CD14-positive monocyte (primary cell): ENCODE data around the gene HACD4. TPM values are rescaled to one million over a fixed set of nuclear protein-coding genes. Genes with fewer than 3 reads are reported as not detected.

ENCODE experiments used
- DNase-seq, 3 donors: peaks; one replicate each; pipeline ENCODE4 v3.0.0-alpha.2; 2011 to 2022
- H2AFZ ChIP-seq: 2 replicates; pipeline ENCODE4 v1.6.0; 2012; ENCODE audit warnings: mild to moderate bottlenecking, low read depth, low read length, inconsistent platforms; ENCODE audit not compliant: insufficient read depth, poor library complexity, severe bottlenecking
- H3K27ac ChIP-seq, 2 donors: 1 replicate in 1 of 2; 2 replicates in 1 of 2; pipeline ENCODE4 v1.5.1; 2012 to 2013; ENCODE audit warnings: low read length in 2 of 2, control low read depth in 1 of 2, inconsistent platforms in 1 of 2, low read depth in 1 of 2, mild to moderate bottlenecking in 1 of 2
- H3K27me3 ChIP-seq, 2 donors: one replicate each; pipeline versions ENCODE4 v1.6.0 to v1.6.1; 2011 to 2013; ENCODE audit warnings: low read length in 2 of 2; ENCODE audit not compliant: control insufficient read depth in 2 of 2, insufficient read depth in 2 of 2
- H3K36me3 ChIP-seq, 2 donors: replicated peaks in 1 of 2; 1 replicate in 1 of 2; 2 replicates in 1 of 2; pipeline versions ENCODE4 v1.5.1 to v1.6.1; 2012 to 2013; ENCODE audit warnings: low read length in 2 of 2, control low read depth in 1 of 2, inconsistent platforms in 1 of 2, mild to moderate bottlenecking in 1 of 2; ENCODE audit not compliant: insufficient read depth in 2 of 2, control insufficient read depth in 1 of 2
- H3K4me1 ChIP-seq, 2 donors: 1 replicate in 1 of 2; 2 replicates in 1 of 2; pipeline versions ENCODE4 v1.5.1 to v1.6.1; 2012 to 2013; ENCODE audit warnings: low read length in 2 of 2, control low read depth in 1 of 2, inconsistent platforms in 1 of 2, mild to moderate bottlenecking in 1 of 2, moderate library complexity in 1 of 2; ENCODE audit not compliant: insufficient read depth in 2 of 2, control insufficient read depth in 1 of 2
- H3K4me2 ChIP-seq: replicated peaks from 2 replicates; pipeline ENCODE3; 2012; ENCODE audit warnings: low read length, moderate library complexity, mild to moderate bottlenecking; ENCODE audit not compliant: poor library complexity, severe bottlenecking; ENCODE audit errors: extremely low read depth
- H3K4me3 ChIP-seq, 3 experiments: fragments of 200-600 bp in 1 of 3; sonication (generic) in 1 of 3; replicated peaks in 1 of 3; 1 replicate in 2 of 3; 2 replicates in 1 of 3; pipeline ENCODE4 v1.5.1; 2011 to 2013; ENCODE audit warnings: low read length in 3 of 3, mild to moderate bottlenecking in 3 of 3, control low read depth in 2 of 3, low read depth in 2 of 3, inconsistent platforms in 1 of 3, moderate library complexity in 1 of 3
- H3K79me2 ChIP-seq: 2 replicates; pipeline ENCODE4 v1.6.0; 2012; ENCODE audit warnings: mild to moderate bottlenecking, control low read depth, inconsistent platforms, low read length, moderate library complexity; ENCODE audit not compliant: insufficient read depth
- H3K9ac ChIP-seq: 2 replicates; pipeline ENCODE4 v1.6.0; 2017; ENCODE audit warnings: low read length, mild to moderate bottlenecking; ENCODE audit not compliant: insufficient read depth, poor library complexity, severe bottlenecking
- H3K9me3 ChIP-seq, 2 donors: replicated peaks in 1 of 2; 1 replicate in 1 of 2; 2 replicates in 1 of 2; pipeline versions ENCODE4 v1.5.1 to v1.6.1; 2012 to 2013; ENCODE audit warnings: low read length in 2 of 2, control low read depth in 1 of 2; ENCODE audit not compliant: control insufficient read depth in 1 of 2, insufficient read depth in 1 of 2
- H4K20me1 ChIP-seq: 2 replicates; pipeline ENCODE4 v1.6.0; 2012; ENCODE audit warnings: mild to moderate bottlenecking, low read length, control low read depth, moderate library complexity; ENCODE audit not compliant: insufficient read depth
- H3K27ac Mint-ChIP-seq, 7 donors: one replicate each; pipeline ENCODE4 v1.8.0; 2020; ENCODE audit warnings: mild to moderate bottlenecking in 7 of 7, mixed read lengths in 7 of 7, moderate library complexity in 6 of 7, inconsistent platforms in 2 of 7
- H3K27me3 Mint-ChIP-seq, 3 donors: one replicate each; pipeline ENCODE4 v1.8.0; 2021 to 2022; ENCODE audit warnings: low read depth in 3 of 3, mild to moderate bottlenecking in 3 of 3, mixed read lengths in 3 of 3, moderate library complexity in 3 of 3, inconsistent platforms in 1 of 3
- H3K36me3 Mint-ChIP-seq, 2 donors: one replicate each; pipeline ENCODE4 v1.8.0; 2020; ENCODE audit warnings: mixed read lengths in 2 of 2, inconsistent platforms in 1 of 2, mild to moderate bottlenecking in 1 of 2
- H3K4me1 Mint-ChIP-seq: one replicate; pipeline ENCODE4 v1.8.0; 2020; ENCODE audit warnings: mild to moderate bottlenecking, mixed read lengths
- H3K4me3 Mint-ChIP-seq, 2 donors: one replicate each; pipeline ENCODE4 v1.8.0; 2020; ENCODE audit warnings: mild to moderate bottlenecking in 2 of 2, mixed read lengths in 2 of 2, moderate library complexity in 1 of 2
- H3K9me3 Mint-ChIP-seq, 7 donors: one replicate each; pipeline ENCODE4 v1.8.0; 2020 to 2022; ENCODE audit warnings: mixed read lengths in 7 of 7, mild to moderate bottlenecking in 6 of 7, moderate library complexity in 6 of 7, inconsistent platforms in 2 of 7
- CTCF ChIP-seq: fragments of 200-600 bp; IDR thresholded peaks from one replicate; pipeline ENCODE4 v1.8.0; 2022; ENCODE audit warnings: antibody characterized with exemption, mild to moderate bottlenecking
- WGBS: methylation state at CpG from one replicate; pipeline ENCODE4 v1.1.5; 2013; ENCODE audit warnings: missing lambda C conversion rate; ENCODE audit not compliant: insufficient coverage; 5-methylcytosine and 5-hydroxymethylcytosine counted together
- intact Hi-C, 2 donors: fragments of 100-400 bp; cut with micrococcal nuclease; formaldehyde crosslinking; loops; one replicate each; pipeline versions ENCODE4 v1.15.0 to v1.15.1; 2023
- polyA plus RNA-seq, 3 donors: library from polyadenylated mRNA; depleted of rRNA in 1 of 3; unstranded in 2 of 3; stranded (reverse) in 1 of 3; fragments of 300-500 nt in 2 of 3; fragments of >200 nt in 1 of 3; fragmentation: Illumina TruSeq in 2 of 3; gene quantifications; 1 replicate in 2 of 3; 2 replicates in 1 of 3; pipeline ENCODE4 v1.2.3, GENCODE V29; 2012 to 2021

The HACD4 gene
- polyA plus RNA-seq, 3 donors: 23.9 to 28.7 (median 27.5) TPM

DNA sequence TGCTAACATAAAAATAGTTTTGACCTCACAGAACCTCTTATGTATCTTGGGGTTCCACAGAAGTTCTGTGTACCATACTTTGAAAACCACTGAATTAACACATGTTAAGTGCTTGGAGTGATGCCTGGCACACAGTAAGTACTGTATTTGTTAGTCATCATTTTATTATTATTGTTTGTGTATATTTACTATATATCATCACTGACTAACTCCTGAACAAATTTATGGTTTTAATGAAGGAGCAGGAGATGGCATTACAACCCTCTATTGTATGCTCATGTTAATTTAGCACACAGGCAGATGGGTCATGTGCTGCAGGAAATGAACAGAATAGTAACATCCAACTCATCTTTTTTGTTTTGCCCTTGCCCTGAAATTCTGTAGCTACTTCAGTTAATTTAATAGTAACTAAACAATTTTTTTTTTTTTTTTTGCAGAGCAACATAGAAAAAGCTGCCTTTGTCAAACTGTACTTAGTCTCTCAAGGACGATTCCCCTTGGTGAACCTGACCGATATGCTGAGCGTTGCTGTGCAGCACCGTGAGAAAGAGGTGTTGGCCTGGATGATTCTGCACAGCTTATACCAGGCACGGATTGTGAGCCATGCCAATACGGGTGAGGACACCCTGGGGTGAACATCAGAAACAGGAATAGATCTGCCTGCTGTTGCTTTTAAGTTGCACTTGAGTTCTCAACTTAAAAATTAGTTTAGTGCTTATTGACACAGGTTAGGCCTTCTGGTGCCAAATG lies 45.4 kb downstream of the HACD4 start:
- no peak overlapping the region for H3K4me3 ChIP-seq
- no peak for DNase-seq
- no peaks in the 10 kb centered on the region for H3K79me2 ChIP-seq
- peaks cover 51% of the 10 kb centered on the region for H3K4me1 Mint-ChIP-seq
- intact Hi-C loops: no loop called here
- no peak overlapping the region for H3K9ac ChIP-seq
- H3K9me3 ChIP-seq: no peaks in the 10 kb centered on the region
- 95% methylated on average over 6 of the region's 6 CpGs for WGBS
- H3K4me1 ChIP-seq: peaks cover 51 to 64% of the 10 kb centered on the region in 2 donors
- peak overlapping the region in 1 of 7 donors; percentile 20 for H3K27ac Mint-ChIP-seq
- TF ChIP-seq CTCF: no peak
- H2AFZ ChIP-seq: no peak overlapping the region
- H3K9me3 Mint-ChIP-seq: peaks cover 0 to 8% (median 3%) of the 10 kb centered on the region in 7 donors
- no peak overlapping the region for H3K27ac ChIP-seq
- no peak overlapping the region for H3K4me2 ChIP-seq
- H3K36me3 ChIP-seq: no peaks in the 10 kb centered on the region
- peaks cover 10 to 11% of the 10 kb centered on the region in 2 donors for H3K36me3 Mint-ChIP-seq
- no peaks in the 10 kb centered on the region for H4K20me1 ChIP-seq
- H3K27me3 ChIP-seq: no peaks in the 10 kb centered on the region
- no peaks in the 10 kb centered on the region for H3K27me3 Mint-ChIP-seq
- H3K4me3 Mint-ChIP-seq: no peak overlapping the region

DNA sequence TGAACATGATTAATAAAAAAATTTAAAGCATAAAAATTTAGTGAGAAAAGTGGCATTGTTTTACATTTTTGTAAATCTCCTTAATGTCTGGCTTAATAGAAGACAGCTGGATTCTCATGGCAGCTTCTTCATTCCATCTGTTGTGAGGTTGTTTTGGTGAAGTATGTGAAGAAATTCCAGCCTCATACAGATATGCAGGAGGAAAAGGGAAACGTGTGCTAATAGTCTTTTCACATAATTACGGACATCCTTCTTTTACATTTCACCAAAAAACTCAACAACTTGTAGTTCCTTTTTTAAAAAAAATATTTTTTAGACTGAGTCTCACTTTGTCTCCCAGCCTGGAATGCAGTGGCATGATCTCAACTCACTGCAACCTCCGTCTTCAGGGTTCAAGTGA lies 46.9 kb downstream of the HACD4 start:
- DNase-seq: peak in 2 of 3 donors; percentile 18 to 34
- no peaks in the 10 kb centered on the region for H3K27me3 ChIP-seq
- no peak overlapping the region for H3K4me3 ChIP-seq
- Mint-ChIP-seq H3K9me3 (no peaks in the 10 kb centered on the region), H3K36me3 (peaks cover 9 to 10% of the 10 kb centered on the region in 2 donors), H3K27ac (peak overlapping the region; percentile 65 to 91 (median 78)), H3K4me3 (no peak overlapping the region), H3K27me3 (peaks cover 0 to 1% (median 0%) of the 10 kb centered on the region in 3 donors), H3K4me1 (peaks cover 45% of the 10 kb centered on the region)
- intact Hi-C loops: loop anchor here (5.0 kb wide), 2 partner anchors 43 to 123 kb away; no protein-coding TSS in a partner anchor
- H3K27ac ChIP-seq: peak overlapping the region; percentile 63 to 73
- H4K20me1 ChIP-seq: no peaks in the 10 kb centered on the region
- no peaks in the 10 kb centered on the region for H3K9me3 ChIP-seq
- H3K36me3 ChIP-seq: no peaks in the 10 kb centered on the region
- no peak overlapping the region for H2AFZ ChIP-seq
- no peak for TF ChIP-seq CTCF
- H3K4me2 ChIP-seq: no peak overlapping the region
- peaks cover 46 to 59% of the 10 kb centered on the region in 2 donors for H3K4me1 ChIP-seq
- H3K79me2 ChIP-seq: no peaks in the 10 kb centered on the region
- H3K9ac ChIP-seq: no peak overlapping the region
- no CpG with 5 or more reads among the region's 3 CpGs for WGBS
